Muscle of arm (tissue), 12 donors: Measurements from ENCODE around the gene PRKG1. TPM values are rescaled to one million over a fixed set of nuclear protein-coding genes. Genes with fewer than 3 reads are reported as not detected.
"Not testable (repeated sequence)": the region's sequence is repeated elsewhere in the genome, so short reads cannot be mapped to it uniquely, and the experiment has no call there.

ENCODE experiments used
- DNase-seq: peaks from one replicate; pipeline ENCODE4 v3.0.0-alpha.2; 2013
- polyA plus RNA-seq, 12 donors: library from polyadenylated mRNA; unstranded; fragments of 120-200 nt; gene quantifications; one replicate each; pipeline ENCODE4 v1.2.1, GENCODE V29; 2013; ENCODE audit not compliant: insufficient read length in 12 of 12

Gene PRKG1
- polyA plus RNA-seq, 12 donors, result 26.8 to 335 (median 50.4) TPM

GRCh38 chr10:51170518-51171245 lies 96.4 kb downstream of the PRKG1 start:
- DNase-seq, result no peak

GRCh38 chr10:51171946-51172345 lies 97.7 kb downstream of the PRKG1 start:
- no peak for DNase-seq

DNA sequence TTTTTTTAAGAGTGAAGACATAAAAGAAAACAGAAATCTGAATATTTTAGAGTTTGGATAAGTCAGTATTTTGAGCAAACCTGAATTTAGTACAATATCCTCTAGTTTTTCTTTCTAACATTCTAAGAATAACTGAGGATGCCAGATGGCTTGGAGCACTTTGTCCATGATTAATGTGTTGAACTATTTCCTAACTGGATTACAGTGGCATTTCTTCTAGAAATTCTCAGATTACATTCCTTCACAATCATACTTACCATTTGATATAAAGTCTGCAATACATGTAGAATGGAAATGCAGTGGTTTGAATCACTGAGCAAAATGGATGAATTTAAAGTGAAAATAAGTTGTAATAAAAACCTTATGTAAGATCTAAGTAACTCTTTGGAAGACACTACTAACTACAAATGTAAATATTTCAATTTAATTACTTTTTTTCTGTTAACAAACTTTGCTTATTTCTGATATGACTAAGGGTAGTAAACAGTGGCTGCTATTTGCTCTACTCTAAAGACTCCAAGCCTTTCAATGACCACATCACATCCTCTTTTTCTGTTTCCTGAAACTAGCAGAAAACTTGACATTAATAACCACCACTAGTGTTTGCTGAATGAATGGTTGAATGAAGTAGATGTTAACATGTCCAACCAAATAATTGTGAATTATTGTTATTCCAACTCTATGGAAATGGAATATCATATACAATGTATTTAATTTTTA lies 102.8 kb downstream of the PRKG1 start:
- no peak for DNase-seq

DNA sequence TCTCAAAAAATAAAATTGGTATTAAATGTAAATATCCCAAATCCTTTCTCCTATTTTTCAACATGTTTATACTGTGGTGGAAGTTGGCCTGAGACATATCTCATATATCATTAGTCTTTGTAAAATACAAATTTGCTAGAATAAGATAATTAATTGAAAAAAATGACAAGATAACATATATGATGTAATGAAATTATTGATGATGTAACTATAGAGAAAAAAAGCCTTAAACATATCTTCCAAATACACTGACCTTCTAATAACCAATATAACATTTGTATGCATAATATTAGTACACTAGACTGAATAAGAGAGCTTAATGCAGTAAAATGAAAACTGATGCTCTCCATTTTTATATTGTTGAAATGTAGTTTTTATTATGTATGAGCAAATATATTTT lies 104.3 kb downstream of the PRKG1 start:
- no peak for DNase-seq

DNA sequence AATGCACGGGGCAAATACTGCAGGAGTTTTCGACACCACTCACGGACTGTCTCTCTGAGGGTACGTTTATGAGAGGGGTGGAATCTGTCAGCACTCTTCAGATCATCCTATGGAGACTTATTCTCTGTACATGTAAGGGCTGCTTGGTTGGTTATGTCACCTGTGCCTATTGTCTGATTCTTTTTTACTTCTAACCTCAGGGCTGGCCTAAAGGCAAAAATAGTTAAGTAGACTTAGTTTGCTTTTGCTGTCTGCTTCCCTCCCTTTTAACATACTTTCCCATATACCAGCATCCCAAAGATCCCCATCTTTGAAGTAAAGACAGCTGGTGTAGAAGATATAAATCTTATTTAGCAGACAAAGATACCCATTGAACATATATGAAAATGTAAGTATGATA lies 105.9 kb downstream of the PRKG1 start:
- DNase-seq, result no peak

- DNase-seq, result no peak
Measured at GRCh38 chr10:51183783-51184182, 109.5 kb downstream of the PRKG1 start.

DNA sequence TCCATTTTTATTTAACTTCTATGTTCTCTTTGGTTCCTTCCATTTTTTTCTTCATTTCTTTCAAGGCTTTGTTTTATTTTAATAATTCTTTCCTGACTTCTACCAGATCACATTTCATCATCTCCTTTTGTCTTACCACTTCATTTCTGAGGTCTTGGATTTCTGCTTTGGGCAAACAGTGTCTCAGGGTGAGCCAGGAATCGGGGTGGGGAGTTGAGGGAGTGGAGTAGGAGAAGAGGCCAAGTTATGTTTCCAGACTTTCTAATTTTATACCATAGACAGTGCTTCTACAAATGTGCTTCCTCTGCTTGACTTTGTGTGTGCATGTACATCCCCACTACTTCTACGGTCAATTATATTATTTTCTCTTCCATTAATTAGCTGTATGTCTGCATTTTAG lies 112.1 kb downstream of the PRKG1 start:
- DNase-seq, result no peak

DNA sequence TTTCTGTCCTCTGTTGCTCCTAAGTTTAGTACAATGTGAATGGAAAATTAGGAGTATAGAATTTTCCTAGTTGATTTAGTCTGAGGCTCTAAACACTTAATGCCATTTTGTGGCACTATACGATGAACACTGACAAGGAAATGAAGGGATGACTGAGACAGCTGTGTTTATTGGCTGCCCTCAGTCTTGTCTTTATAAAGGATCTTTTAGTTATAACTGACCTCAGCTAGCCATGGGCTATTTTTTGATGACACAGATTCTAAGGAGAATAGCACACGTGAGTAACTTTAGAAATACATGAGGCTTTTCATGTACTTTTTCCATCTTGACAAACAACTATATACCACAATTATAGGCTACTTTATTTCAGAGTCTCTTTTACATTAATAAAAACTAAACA lies 113.7 kb downstream of the PRKG1 start:
- no peak for DNase-seq

GRCh38 chr10:51188866-51189265 lies 114.6 kb downstream of the PRKG1 start:
- no peak for DNase-seq

GRCh38 chr10:51196508-51197175 lies 122.4 kb downstream of the PRKG1 start:
- no peak for DNase-seq

GRCh38 chr10:51198170-51198569 lies 123.9 kb downstream of the PRKG1 start:
- DNase-seq, result no peak

- no peak for DNase-seq
Measured at GRCh38 chr10:51201947-51202346, 127.7 kb downstream of the PRKG1 start.

- DNase-seq, result no peak
Measured at GRCh38 chr10:51203359-51203758, 129.1 kb downstream of the PRKG1 start.

GRCh38 chr10:51204066-51204465 lies 129.8 kb downstream of the PRKG1 start:
- DNase-seq, result no peak

DNA sequence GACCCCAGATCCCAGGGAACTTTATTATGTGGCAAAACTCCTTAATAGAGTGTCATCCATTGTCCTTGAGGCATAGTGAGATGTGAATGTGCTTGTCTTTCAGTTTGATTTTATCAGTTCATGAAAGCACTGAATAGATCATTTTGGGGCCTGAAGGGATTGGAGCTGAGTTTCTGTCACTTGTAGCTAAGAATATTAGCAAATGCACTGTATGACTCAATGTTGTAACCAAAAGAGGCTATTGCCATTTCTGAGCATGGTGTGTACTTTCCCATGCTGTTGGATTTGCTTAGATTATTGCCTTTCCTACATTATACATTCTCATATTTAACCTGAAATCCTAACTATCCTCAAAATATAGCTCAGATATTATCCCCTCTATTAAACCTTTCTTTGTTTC lies 130.4 kb downstream of the PRKG1 start:
- DNase-seq, result no peak

DNA sequence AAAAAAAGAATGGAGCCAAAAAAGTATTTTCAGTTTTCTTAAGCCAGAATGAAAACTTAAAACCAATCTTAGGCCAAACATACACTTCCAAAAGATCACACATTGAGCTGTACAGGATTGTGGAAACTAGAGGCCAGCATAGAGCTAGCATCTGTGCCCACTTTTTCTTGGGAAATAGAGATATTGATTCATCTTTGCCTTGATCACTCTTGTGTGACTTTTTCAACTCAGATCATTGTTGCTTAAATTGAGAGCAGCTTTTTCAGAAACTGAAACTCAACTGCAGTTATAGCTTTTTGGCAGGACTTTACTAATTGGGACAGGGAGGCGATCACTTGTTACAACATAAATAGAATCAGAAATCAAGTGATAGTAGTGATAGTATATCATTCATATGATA lies 132.2 kb downstream of the PRKG1 start:
- no peak for DNase-seq

DNA sequence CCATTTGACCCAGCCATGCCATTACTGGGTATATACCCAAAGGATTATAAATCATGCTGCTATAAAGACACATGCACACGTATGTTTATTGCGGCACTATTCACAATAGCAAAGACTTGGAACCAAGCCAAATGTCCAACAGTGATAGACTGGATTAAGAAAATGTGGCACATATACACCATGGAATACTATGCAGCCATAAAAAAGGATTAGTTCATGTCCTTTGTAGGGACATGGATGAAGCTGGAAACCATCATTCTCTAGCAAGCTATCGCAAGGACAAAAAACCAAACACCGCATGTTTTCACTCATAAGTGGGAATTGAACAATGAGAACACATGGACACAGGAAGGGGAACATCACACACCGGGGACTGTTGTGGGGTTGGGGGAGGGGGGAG lies 138.7 kb downstream of the PRKG1 start:
- not testable (repeated sequence) for DNase-seq

DNA sequence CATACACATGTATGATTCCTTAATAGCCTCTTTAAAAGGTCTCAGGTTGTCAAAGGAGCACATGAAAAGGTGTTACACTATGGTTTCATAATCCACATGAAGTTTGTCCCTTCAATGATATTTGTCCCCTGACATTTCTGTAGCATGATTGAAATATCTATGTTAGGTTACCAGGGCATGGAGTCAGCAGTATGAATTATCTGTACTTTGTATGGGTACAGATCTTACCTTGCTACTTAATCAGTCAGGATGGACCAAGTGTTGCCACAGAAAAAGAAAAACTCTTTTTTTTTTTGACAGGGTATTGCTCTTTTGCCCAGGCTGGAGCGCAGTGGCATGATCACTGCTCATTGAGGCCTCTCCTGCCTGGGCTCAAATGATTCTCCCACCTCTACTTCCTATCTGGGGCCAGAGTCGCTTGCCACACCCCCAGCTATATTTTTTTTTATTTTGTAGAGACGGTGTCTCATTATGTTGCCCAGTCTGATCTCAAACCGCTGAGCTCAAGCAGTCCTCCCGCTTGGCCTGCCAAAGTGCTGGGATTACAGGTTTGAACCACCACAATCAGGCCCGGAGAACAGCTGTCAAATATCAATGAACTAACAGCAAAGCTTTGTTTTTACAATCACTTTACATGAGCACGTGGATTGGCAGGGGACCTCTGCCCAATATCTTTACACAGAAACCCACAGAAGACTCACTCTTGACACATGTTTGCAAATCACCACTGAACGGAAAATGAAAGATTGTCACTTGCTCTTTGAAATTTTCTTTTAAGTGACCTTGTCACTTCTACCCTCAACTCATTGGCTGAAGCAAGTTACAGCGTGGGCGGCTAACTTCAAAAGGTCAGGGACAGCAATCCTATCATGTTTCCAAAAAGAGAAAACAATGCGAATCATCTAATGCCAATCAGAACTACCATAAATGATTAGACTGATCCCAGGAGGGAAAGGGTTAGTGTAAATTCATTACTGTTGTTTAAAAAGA lies 140.2 kb downstream of the PRKG1 start:
- no peak for DNase-seq

- no peak for DNase-seq
Measured at GRCh38 chr10:51215951-51216834, 141.9 kb downstream of the PRKG1 start.

DNA sequence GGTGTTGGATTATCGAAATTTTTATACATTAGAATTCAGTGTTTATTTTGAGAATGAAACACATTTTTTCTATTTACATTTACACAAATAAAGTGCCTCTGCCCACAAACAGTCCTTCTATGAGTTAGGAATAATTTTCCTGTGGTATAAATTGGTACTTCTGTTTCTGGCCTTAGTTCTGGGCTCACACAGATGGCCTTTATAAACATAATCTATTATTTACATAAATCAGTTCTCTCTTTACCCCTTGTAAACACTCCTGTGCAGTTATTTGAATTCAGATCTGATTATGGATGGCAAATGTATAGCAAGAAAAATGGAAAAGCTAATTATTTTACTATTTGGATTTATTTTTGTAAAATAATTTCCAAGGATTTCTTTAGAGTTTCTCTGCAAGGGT lies 143.2 kb downstream of the PRKG1 start:
- DNase-seq, result no peak

- DNase-seq, result no peak
Measured at GRCh38 chr10:51224671-51225161, 150.4 kb downstream of the PRKG1 start.
